Cardiac septum (tissue), 1 donor: ENCODE data around the gene DNAH1. TPM values are rescaled to one million over a fixed set of nuclear protein-coding genes. Genes with fewer than 3 reads are reported as not detected.

Experiments used
- DNase-seq: peaks from one replicate; pipeline ENCODE4 v3.0.0-alpha.2; 2020; ENCODE audit warnings: low spot score
- intact Hi-C: fragments of 100-400 bp; cut with DNase I; formaldehyde crosslinking; loops from one replicate; pipeline ENCODE4 v1.14.0; 2022
- total RNA-seq: library from RNA; stranded (reverse); fragmentation: NEBNext Ultra II Directional; extraction: Animal tissue kit (Norgen Biotek cat#: 25700); gene quantifications from one replicate; pipeline ENCODE4 v1.2.1, GENCODE V29; 2021
- donor health status: DM: no; HTN: no; CAD: no.

Gene DNAH1
- total RNA-seq, 1 donor from 2014 or later, result 4.2 TPM

DNA sequence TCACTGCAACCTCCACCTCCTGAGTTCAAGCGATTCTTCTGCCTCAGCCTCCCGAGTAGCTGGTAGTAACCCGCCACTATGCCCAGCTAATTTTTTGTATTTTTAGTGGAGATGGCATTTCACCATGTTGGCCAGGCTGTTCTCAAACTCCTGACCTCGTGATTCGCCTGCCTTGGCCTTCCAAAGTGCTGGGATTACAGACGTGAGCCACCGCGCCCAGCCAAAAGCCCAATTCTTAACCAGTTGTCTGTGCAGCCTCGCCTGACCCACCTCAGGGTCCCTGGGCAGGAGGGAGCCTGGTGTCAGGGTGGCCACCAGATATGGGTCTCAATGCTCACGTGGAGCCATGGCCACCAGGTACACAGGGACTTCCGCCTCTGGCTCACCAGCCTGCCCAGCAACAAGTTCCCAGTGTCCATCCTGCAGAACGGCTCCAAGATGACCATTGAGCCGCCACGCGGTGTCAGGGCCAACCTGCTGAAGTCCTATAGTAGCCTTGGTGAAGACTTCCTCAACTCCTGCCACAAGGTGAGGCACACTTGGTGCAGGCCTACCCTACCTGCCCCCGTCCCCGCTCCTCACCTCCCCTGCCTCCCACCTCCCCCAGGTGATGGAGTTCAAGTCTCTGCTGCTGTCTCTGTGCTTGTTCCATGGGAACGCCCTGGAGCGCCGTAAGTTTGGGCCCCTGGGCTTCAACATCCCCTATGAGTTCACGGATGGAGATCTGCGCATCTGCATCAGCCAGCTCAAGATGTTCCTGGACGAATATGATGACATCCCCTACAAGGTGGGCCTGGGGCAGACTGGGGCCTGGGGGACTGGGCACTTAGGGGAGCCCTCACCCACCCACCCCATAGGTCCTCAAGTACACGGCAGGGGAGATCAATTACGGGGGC, 80.1 kb downstream of the DNAH1 start:
- peak; percentile 43 for DNase-seq
- intact Hi-C loops, result no loop called here

DNA sequence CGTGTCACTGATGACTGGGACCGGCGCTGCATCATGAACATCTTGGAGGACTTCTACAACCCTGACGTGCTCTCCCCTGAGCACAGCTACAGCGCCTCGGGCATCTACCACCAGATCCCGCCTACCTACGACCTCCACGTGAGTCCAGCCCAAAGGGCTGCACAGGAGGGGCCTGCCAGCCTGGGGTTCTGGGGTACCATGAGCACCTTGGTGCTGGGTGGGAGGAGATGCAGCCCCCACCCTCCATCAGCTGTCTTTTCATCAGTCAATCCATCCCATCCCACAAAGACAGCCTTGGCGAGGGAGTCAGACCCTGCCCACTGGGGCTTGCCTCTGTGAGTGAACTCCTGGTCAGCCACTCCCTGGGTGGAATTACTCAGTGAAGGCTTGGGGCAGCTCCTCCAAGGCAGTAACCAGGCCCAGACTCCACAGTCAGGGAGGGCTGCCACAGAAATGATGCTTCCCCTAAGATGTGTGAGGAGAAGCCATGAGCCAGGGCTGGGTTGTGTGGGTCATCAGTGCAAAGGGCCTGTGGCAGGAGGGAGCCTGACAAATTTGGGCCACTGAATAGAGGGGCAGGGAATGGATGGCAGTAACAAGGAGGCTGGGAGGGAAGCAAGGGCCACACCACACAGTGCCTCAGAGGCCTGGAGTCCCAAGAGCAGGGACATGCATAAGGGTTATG, 80.9 kb downstream of the DNAH1 start:
- peak; percentile 56 for DNase-seq
- intact Hi-C loops, result no loop called here

DNA sequence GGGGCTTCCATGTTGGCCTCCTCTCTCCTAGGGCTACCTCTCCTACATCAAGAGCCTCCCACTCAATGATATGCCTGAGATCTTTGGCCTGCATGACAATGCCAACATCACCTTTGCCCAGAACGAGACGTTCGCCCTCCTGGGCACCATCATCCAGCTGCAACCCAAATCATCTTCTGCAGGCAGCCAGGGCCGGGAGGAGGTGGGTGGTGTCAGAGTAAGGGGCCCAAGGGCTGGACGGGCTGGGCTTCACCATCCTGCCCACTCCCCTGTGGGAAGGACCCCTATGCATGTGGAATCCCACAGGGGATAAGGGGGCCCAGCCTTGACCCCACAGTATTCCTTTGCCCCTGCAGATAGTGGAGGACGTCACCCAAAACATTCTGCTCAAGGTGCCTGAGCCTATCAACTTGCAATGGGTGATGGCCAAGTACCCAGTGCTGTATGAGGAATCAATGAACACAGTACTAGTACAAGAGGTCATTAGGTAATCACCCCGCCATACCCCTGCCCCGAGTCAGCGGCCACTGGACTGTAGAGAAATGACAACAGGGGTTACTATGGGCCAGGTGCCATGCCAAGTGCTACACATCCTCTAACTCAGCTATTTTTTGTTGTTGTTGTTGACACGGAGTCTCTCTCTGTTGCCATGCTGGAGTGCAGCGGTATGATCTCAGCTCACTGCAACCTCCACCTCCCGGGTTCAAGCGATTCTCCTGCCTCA, 81.7 kb downstream of the DNAH1 start:
- DNase-seq, result peak; percentile 63
- intact Hi-C loops, result no loop called here

- DNase-seq, result no peak
Observed at GRCh38 chr3:52398670-52399081, 82.6 kb downstream of the DNAH1 start.

GRCh38 chr3:52399131-52399530, 83.0 kb downstream of the DNAH1 start:
- intact Hi-C loops, result no loop called here
- DNase-seq, result no peak

More at GRCh38 chr3:52398670-52399081, 82.6 kb downstream of the DNAH1 start:
- intact Hi-C loops, result no loop called here

DNA sequence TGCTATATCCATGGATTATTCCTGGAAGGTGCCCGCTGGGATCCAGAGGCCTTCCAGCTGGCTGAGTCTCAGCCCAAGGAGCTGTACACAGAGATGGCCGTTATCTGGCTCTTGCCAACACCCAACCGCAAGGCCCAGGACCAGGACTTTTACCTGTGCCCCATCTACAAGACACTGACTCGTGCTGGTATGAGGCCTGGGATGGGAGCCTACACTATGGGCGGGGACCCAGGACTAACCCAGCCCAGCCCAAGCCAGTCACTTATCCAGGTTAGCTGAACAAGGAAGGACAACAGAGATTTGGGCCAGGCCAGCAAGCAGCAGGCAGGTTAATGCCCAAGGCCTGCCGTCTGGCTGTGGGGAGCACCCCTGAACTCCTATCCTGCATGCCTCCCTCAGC, 83.5 kb downstream of the DNAH1 start:
- no peak for DNase-seq
- intact Hi-C loops, result no loop called here

DNA sequence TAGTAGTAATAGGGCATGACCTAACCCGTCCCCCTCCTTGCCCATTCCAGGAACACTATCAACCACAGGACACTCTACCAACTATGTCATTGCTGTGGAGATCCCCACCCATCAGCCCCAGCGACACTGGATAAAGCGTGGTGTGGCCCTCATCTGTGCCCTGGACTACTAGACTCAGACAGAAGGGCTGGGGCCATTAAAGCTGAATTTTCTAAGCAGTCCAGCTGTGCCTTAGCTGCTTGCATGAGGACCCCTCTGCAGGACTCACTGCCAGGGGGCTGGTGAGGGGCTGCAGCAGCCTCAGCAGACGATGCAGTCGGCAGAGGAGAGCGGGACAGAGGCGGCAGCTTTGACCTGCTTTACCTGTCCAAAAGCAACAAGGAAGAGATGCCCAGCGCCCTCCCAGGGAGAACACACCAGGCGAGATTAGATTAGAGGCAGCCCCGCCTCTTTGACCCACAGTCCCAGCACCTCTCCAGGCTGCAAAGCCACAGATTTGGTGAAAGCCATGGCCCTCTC, 84.2 kb downstream of the DNAH1 start:
- intact Hi-C loops, result loop anchor here (10.0 kb wide), 1 partner anchor 644 kb away; the partner anchor contains the start of gene SFMBT1
- DNase-seq, result no peak

- no peak for DNase-seq
- intact Hi-C loops, result loop anchor here (10.0 kb wide), 1 partner anchor 644 kb away; the partner anchor contains the start of gene SFMBT1
Observed at GRCh38 chr3:52401021-52401420, 84.9 kb downstream of the DNAH1 start.

DNA sequence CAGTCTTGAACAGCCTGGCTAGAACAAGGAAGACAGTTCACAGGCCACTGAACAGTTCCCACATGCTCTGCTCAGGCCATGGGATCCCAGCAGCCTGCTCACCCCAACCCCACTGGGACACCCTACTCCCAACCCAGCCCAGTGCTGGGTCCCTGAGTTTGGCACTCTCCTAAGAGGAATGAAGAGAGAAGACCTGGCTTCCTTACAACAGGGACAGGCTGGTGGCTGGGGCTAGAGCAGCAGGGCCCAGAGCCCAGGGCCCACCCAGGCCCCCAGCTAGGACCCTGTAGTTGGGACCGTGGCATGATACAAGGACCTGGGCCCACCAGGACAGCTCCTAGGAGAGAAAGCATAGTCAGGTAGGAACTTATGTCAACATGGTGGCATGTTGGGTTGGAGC, 85.4 kb downstream of the DNAH1 start:
- intact Hi-C loops, result loop anchor here (10.0 kb wide), 1 partner anchor 643 kb away; the partner anchor contains the start of gene SFMBT1
- peak; percentile 41 for DNase-seq

DNA sequence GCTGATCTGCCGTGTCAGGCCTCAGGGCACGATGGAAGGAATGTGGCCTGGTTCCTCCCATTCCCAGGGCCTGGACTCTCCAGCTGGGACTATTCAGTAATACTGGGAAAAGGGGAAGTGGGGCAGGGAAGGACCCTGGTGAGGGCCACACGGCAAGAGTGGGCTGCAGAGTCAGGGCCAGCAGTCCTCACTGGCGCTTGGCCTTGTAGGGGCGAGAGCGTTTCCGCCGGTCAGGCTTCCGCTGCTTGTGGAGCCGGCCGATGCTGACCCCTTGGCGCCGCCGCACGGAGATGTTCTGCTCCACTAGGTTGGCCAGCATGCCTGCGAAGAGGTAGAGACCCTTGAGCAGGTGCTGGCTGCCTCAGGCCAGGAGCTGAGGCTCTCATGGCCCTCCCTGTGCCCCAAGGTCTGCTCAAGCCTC, 86.0 kb downstream of the DNAH1 start:
- intact Hi-C loops, result loop anchor here (10.0 kb wide), 1 partner anchor 643 kb away; the partner anchor contains the start of gene SFMBT1
- DNase-seq, result no peak

GRCh38 chr3:52402706-52403270, 86.7 kb downstream of the DNAH1 start:
- DNase-seq, result peak; percentile 61
- intact Hi-C loops, result loop anchor here (10.0 kb wide), 1 partner anchor 642 kb away; the partner anchor contains the start of gene SFMBT1

DNA sequence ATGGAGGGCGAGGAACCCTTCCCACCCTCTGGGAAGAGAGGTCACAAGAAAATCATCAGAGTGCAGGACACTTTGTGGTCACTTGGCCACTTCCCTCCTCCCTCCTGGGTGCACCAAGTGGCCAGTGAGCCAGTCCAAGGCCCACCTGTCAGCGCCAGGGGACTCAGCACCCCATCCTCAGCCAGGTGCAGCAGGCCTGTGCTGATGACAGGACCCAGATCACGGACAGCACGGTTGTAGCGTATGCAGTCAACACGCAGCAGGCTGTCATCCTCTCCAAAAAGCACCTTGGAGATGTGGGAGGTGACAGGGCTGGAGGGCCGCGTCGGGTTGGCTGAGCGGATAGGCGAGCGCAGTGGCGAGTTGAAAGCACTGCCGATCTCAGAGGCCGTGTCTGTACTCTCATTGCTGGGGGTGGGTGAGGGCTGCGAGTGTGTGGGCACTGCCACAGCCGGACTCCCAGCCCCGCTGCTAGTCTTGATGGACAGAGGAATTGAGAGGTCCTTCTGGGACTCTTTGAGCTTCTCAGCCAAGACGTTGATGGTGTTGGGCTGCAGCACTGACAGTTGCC, 87.2 kb downstream of the DNAH1 start:
- intact Hi-C loops, result loop anchor here (10.0 kb wide), 1 partner anchor 641 kb away; the partner anchor contains the start of gene SFMBT1
- DNase-seq, result peak; percentile 73

DNA sequence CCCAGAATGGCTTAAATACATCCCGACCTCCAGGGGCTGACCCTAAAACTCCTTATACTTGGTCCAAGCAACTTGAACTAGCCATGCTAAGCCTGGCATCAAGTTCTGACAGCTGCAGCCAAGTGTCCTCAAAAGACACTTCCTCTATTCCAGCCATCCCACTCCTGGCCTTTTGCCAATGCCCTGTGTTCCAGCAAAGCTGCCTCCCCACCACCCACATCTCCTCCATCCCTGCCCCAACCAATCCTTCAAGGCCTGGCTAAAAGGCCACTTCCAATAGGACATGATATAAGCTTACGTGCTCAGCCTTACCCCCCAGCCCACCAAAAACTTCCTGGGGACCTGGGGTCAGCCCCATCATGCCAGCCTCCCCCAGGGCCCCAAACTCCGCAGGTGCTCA, 87.8 kb downstream of the DNAH1 start:
- DNase-seq, result peak; percentile 47
- intact Hi-C loops, result loop anchor here (10.0 kb wide), 1 partner anchor 641 kb away; the partner anchor contains the start of gene SFMBT1

DNA sequence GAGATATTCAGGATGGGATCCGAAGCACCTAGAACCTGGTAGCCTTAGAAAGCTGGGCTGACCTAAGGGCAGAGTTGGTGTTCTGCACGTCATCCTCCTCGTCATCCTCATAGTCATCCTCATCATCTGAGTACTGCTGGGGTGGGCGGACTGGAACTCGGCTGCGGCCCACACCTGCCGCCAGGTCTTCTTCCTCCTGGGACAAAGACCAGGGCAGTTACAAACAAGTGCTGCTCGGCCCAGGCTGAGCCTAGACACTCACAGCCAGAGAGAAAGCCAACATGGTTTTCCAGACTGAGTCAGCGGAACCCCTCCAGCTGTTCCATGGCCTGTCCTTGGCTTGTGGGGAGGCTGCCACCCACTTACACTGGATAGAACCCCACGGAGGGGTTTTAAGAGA, 88.3 kb downstream of the DNAH1 start:
- intact Hi-C loops, result loop anchor here (10.0 kb wide), 1 partner anchor 640 kb away; the partner anchor contains the start of gene SFMBT1
- peak; percentile 58 for DNase-seq

- DNase-seq, result peak; percentile 51
Observed at GRCh38 chr3:52405066-52405465, 88.9 kb downstream of the DNAH1 start.

GRCh38 chr3:52405601-52406110, 89.5 kb downstream of the DNAH1 start:
- no peak for DNase-seq
- intact Hi-C loops, result loop anchor here (5.0 to 10.0 kb wide), 2 partner anchors 118 to 639 kb away; partner anchors contain the start of genes GLYCTK and SFMBT1

More at GRCh38 chr3:52405066-52405465, 88.9 kb downstream of the DNAH1 start:
- intact Hi-C loops, result loop anchor here (5.0 to 10.0 kb wide), 2 partner anchors 118 to 640 kb away; partner anchors contain the start of genes GLYCTK and SFMBT1

GRCh38 chr3:52406231-52406661, 90.1 kb downstream of the DNAH1 start:
- intact Hi-C loops, result loop anchor here (5.0 to 10.0 kb wide), 2 partner anchors 119 to 639 kb away; partner anchors contain the start of genes GLYCTK and SFMBT1
- DNase-seq, result peak; percentile 67
